A549 treated with AZD9567 at 1 μM for 4 hours (cell line): Measurements from ENCODE around the gene DMRTA1. TPM values are rescaled to one million over a fixed set of nuclear protein-coding genes. Genes with fewer than 3 reads are reported as not detected.

ENCODE experiments used
- total RNA-seq: library from RNA; stranded (reverse); fragments of 200-300 nt; extraction: Qiagen RNA extraction; gene quantifications from 5 replicates; pipeline ENCODE4 v1.2.3, GENCODE V29; 2022; ENCODE audit not compliant: insufficient read depth

The DMRTA1 gene
- 0.47 to 0.57 TPM (median 0.54 TPM) in 4 of 5 replicates, not detected in the other for total RNA-seq

DNA sequence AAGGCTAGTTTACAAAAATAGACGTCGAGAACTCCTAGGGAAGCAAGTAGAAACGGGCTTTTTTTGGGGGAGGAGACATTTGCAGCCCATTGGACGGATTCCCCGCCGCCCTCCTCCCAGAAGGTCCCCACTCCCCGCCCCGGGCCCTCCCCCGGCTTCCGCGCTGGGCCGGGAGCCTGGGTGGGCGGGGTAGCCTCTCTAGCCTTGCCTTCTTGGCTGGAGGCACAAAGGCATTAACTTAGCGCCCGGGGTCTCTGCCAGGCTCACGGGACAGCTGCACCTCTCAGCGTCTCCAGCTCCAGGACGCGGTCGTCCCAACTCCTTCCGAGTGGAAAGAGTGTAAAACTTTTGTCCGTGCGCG lies at the start of gene DMRTA1:
TSS of gene DMRTA1 (plus strand) at position 236 of the 361 bp plus-strand sequence. CDS start 242 bp downstream, outside the sequence.

